ENCODE data around the gene IFNL4.

DNA sequence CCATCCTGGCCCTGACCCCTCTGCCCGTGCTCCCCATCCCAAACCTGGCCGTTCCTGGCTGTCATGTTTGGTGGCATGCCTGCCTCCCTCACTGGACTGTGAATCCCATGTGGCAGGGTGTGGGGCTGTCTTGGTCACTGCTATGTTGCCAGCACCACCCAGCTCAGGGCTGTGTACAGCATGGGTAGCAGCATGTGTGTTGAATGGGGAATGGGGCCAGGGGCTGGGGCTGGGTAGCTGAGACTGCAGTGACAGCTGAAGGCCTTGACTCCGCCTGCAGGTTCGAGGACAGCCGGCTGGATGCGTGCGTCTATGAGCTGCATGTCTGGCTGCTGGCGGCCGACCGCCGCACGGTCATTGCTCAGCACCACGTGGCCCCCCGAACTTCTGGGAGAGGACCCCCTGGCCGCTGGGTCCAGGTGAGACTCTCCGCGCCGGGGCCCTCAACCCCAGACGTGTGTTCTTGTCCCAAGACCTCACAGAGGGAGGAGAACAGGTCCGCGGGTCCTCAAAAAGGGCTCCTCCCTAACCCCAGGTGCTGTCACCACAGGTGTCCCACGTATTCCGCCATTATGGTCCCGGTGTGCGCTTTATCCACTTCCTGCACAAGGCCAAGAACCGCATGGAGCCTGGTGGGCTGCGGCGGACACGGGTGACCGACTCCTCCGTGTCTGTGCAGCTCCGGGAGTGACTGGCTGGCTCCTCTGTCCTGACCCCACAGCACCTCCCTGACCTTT, 48.4 kb downstream of the IFNL4 start:
- TF ChIP-seq ZNF274 (IDR thresholded peaks at IDR 0.05; ENCODE audit: insufficient read depth, insufficient read length) (no peak), EGR1 (IDR thresholded peaks at IDR 0.05; ENCODE audit: borderline replicate concordance in 1 of 2, low read depth in 2 of 2, low read length in 2 of 2) (no peak), RFX5 (IDR thresholded peaks at IDR 0.05; ENCODE audit: low read depth, low read length) (no peak), ESRRA (IDR thresholded peaks at IDR 0.05; ENCODE audit: low read length) (no peak), POLR2AphosphoS5 (IDR thresholded peaks at IDR 0.05; ENCODE audit: low read length) (no peak), HCFC1 (IDR thresholded peaks at IDR 0.05; ENCODE audit: low read length) (no peak), JUND (IDR thresholded peaks at IDR 0.05; ENCODE audit: low read depth, low read length) (no peak), MEF2A (IDR thresholded peaks at IDR 0.05; ENCODE audit: insufficient read depth, low read depth, low read length) (no peak), EZH2 (IDR thresholded peaks at IDR 0.05; ENCODE audit: borderline replicate concordance, control insufficient read depth, low read depth, low read length) (no peak), HDAC6 (IDR thresholded peaks at IDR 0.05; ENCODE audit: unreplicated experiment) (no peak)
- TF ChIP-seq, protein P1, sequence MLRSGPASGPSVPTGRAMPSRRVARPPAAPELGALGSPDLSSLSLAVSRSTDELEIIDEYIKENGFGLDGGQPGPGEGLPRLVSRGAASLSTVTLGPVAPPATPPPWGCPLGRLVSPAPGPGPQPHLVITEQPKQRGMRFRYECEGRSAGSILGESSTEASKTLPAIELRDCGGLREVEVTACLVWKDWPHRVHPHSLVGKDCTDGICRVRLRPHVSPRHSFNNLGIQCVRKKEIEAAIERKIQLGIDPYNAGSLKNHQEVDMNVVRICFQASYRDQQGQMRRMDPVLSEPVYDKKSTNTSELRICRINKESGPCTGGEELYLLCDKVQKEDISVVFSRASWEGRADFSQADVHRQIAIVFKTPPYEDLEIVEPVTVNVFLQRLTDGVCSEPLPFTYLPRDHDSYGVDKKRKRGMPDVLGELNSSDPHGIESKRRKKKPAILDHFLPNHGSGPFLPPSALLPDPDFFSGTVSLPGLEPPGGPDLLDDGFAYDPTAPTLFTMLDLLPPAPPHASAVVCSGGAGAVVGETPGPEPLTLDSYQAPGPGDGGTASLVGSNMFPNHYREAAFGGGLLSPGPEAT (IDR thresholded peaks at IDR 0.05; ENCODE audit: low read depth): no peak
- TF ChIP-seq, protein P2, sequence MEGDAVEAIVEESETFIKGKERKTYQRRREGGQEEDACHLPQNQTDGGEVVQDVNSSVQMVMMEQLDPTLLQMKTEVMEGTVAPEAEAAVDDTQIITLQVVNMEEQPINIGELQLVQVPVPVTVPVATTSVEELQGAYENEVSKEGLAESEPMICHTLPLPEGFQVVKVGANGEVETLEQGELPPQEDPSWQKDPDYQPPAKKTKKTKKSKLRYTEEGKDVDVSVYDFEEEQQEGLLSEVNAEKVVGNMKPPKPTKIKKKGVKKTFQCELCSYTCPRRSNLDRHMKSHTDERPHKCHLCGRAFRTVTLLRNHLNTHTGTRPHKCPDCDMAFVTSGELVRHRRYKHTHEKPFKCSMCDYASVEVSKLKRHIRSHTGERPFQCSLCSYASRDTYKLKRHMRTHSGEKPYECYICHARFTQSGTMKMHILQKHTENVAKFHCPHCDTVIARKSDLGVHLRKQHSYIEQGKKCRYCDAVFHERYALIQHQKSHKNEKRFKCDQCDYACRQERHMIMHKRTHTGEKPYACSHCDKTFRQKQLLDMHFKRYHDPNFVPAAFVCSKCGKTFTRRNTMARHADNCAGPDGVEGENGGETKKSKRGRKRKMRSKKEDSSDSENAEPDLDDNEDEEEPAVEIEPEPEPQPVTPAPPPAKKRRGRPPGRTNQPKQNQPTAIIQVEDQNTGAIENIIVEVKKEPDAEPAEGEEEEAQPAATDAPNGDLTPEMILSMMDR (IDR thresholded peaks at IDR 0.05 in 2 of 3, conservative IDR thresholded peaks at IDR 0.05 in 1 of 3; ENCODE audit: control insufficient read depth in 2 of 3, extremely low read depth in 1 of 3, insufficient read depth in 1 of 3, low read depth in 3 of 3, low read length in 3 of 3): no peak
